Stomach (tissue), 4 donors: ENCODE results near the gene ACOT7.

Experiments used
- POLR2A ChIP-seq, 4 donors: fragments of 450-650 bp; IDR thresholded peaks; one replicate each; pipeline ENCODE4 v1.6.1; 2016; ENCODE audit warnings: antibody characterized with exemption in 4 of 4, control low read depth in 2 of 4, mild to moderate bottlenecking in 1 of 4, moderate library complexity in 1 of 4
- TF ChIP-seq, protein P1 (sequence below), 7 experiments: fragments of 450-650 bp in 4 of 7; fragments of 200-600 bp in 3 of 7; sonication (generic) in 3 of 7; IDR thresholded peaks; one replicate each; pipeline ENCODE4 v1.5.1; 2016 to 2019; ENCODE audit warnings: antibody characterized with exemption in 7 of 7, control low read depth in 2 of 7, mild to moderate bottlenecking in 1 of 7

DNA sequence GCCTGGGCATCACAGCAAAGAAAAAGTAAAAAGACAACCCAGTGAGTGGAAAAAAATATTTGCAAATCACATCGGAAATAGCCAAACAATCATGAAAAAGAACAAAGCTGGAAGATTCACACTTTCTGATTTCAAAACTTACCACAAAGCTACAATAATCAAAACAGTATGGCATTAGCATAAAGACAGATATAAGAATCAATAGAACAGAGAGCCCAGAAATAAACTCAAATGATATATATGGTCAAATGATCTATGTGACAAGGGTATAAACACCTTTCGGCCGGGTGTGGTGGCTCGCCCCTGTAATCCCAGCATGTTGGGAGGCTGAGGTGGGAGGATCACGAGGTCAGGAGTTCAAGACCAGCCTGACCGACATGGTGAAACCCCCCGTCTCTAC lies 13.5 kb downstream of the ACOT7 start:
- TF ChIP-seq POLR2A (IDR thresholded peaks at IDR 0.05), result no peak
- TF ChIP-seq, protein P1, sequence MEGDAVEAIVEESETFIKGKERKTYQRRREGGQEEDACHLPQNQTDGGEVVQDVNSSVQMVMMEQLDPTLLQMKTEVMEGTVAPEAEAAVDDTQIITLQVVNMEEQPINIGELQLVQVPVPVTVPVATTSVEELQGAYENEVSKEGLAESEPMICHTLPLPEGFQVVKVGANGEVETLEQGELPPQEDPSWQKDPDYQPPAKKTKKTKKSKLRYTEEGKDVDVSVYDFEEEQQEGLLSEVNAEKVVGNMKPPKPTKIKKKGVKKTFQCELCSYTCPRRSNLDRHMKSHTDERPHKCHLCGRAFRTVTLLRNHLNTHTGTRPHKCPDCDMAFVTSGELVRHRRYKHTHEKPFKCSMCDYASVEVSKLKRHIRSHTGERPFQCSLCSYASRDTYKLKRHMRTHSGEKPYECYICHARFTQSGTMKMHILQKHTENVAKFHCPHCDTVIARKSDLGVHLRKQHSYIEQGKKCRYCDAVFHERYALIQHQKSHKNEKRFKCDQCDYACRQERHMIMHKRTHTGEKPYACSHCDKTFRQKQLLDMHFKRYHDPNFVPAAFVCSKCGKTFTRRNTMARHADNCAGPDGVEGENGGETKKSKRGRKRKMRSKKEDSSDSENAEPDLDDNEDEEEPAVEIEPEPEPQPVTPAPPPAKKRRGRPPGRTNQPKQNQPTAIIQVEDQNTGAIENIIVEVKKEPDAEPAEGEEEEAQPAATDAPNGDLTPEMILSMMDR (IDR thresholded peaks at IDR 0.05), result no peak
